C4-2B (cell line): ENCODE results near the gene NOL7.

ENCODE experiments used
- H3K27ac ChIP-seq: fragments of 450-650 bp; 2 replicates; pipeline ENCODE4 v1.5.1; 2017
- CTCF ChIP-seq: fragments of 450-650 bp; conservative IDR thresholded peaks from 2 replicates; pipeline ENCODE4 v1.5.1; 2017; ENCODE audit warnings: mild to moderate bottlenecking
- ZFX ChIP-seq: fragments of 450-650 bp; IDR thresholded peaks from 2 replicates; pipeline ENCODE4 v1.6.1; 2017

The NOL7 gene

GRCh38 chr6:13574149-13574570, 41.0 kb upstream of the NOL7 start:
- peak overlapping the region; percentile 94 for H3K27ac ChIP-seq
- TF ChIP-seq ZFX (no peak), CTCF (peak; percentile 75)

GRCh38 chr6:13574571-13575376, 40.4 kb upstream of the NOL7 start, which contains the start of gene SIRT5:
TSS of gene SIRT5 (plus strand) at chr6:13574601. CDS start at chr6:13584111, 9,510 bp downstream.
- peak within 1 kb of the TSS; percentile 94 for H3K27ac ChIP-seq
- TF ChIP-seq CTCF (no peak), ZFX (peak; percentile 76)

GRCh38 chr6:13575377-13575775, 39.8 kb upstream of the NOL7 start:
- peak overlapping the region; percentile 94 for H3K27ac ChIP-seq
- peak; percentile 81 for TF ChIP-seq CTCF
- no peak for TF ChIP-seq ZFX

- no peak for TF ChIP-seq CTCF
- no peak for TF ChIP-seq ZFX
- no peak overlapping the region for H3K27ac ChIP-seq
Observed at GRCh38 chr6:13576017-13576416, 39.1 kb upstream of the NOL7 start.

GRCh38 chr6:13577926-13578325, 37.2 kb upstream of the NOL7 start:
- no peak for TF ChIP-seq ZFX

GRCh38 chr6:13579911-13580310, 35.2 kb upstream of the NOL7 start:
- H3K27ac ChIP-seq, result no peak overlapping the region
- TF ChIP-seq ZFX (no peak), CTCF (no peak)

More at GRCh38 chr6:13577926-13578325, 37.2 kb upstream of the NOL7 start:
- H3K27ac ChIP-seq, result no peak overlapping the region

GRCh38 chr6:13581700-13582229, 33.4 kb upstream of the NOL7 start:
- no peak for TF ChIP-seq ZFX
- no peak for TF ChIP-seq CTCF
- no peak overlapping the region for H3K27ac ChIP-seq
